Gastrocnemius medialis (tissue), 4 donors: ENCODE measurements around the gene UBE2Q1. TPM values are rescaled to one million over a fixed set of nuclear protein-coding genes. Genes with fewer than 3 reads are reported as not detected.

Experiments used
- ATAC-seq, 2 donors: fragments of 150-250 bp; one replicate each; pipeline ENCODE4 v1.9.1; 2016
- DNase-seq, 2 donors: peaks; one replicate each; pipeline ENCODE4 v3.0.0-alpha.2; 2019
- H3K27ac ChIP-seq, 4 donors: fragments of 200-600 bp; sonication (generic); 1 replicate in 1 of 4; 2 replicates in 3 of 4; pipeline ENCODE4 v1.5.1; 2016 to 2018; ENCODE audit warnings: mild to moderate bottlenecking in 2 of 4, moderate library complexity in 1 of 4
- H3K27me3 ChIP-seq, 3 donors: fragments of 200-600 bp; sonication (generic) in 2 of 3; 1 replicate in 1 of 3; 2 replicates in 2 of 3; pipeline versions ENCODE4 v1.5.1 to v1.6.0; 2016 to 2019; ENCODE audit warnings: mild to moderate bottlenecking in 1 of 3, moderate library complexity in 1 of 3
- H3K36me3 ChIP-seq, 2 donors: fragments of 200-600 bp; sonication (generic) in 1 of 2; one replicate each; pipeline ENCODE4 v1.5.1; 2017 to 2018
- H3K4me1 ChIP-seq, 2 donors: fragments of 200-600 bp; sonication (generic) in 1 of 2; one replicate each; pipeline ENCODE4 v1.5.1; 2016 to 2017; ENCODE audit warnings: mild to moderate bottlenecking in 2 of 2
- H3K4me3 ChIP-seq, 4 donors: fragments of 200-600 bp; sonication (generic) in 3 of 4; 1 replicate in 1 of 4; 2 replicates in 3 of 4; pipeline ENCODE4 v1.5.1; 2016 to 2019; ENCODE audit warnings: mild to moderate bottlenecking in 2 of 4
- H3K9me3 ChIP-seq, 3 donors: fragments of 200-600 bp; sonication (generic) in 2 of 3; 1 replicate in 1 of 3; 2 replicates in 2 of 3; pipeline ENCODE4 v1.5.1; 2016 to 2019
- POLR2A ChIP-seq, 2 donors: fragments of 450-650 bp; IDR thresholded peaks; one replicate each; pipeline ENCODE4 v1.6.1; 2017; ENCODE audit warnings: antibody characterized with exemption in 2 of 2, mild to moderate bottlenecking in 2 of 2, moderate library complexity in 2 of 2
- in situ Hi-C, 4 donors: fragments of 200-750 bp; cut with MboI; loops; one replicate each; pipeline versions ENCODE4 v1.15.0 to v1.8.0; 2017; ENCODE audit warnings: low sequenced_read_pairs in 4 of 4
- intact Hi-C: fragments of 100-400 bp; cut with DNase I; formaldehyde crosslinking; loops from one replicate; pipeline ENCODE4 v1.15.1; 2023; ENCODE audit warnings: low total_unique reads
- total RNA-seq, 4 donors: library from RNA; depleted of rRNA; stranded (reverse); fragments of >200 nt; gene quantifications; one replicate each; pipeline versions ENCODE4 v1.1.0 to v1.2.3, GENCODE V29; 2016
- TF ChIP-seq, protein P1 (sequence below), 5 experiments: fragments of 450-650 bp in 3 of 5; fragments of 200-600 bp in 2 of 5; sonication (generic) in 2 of 5; IDR thresholded peaks in 4 of 5; conservative IDR thresholded peaks in 1 of 5; 1 replicate in 4 of 5; 2 replicates in 1 of 5; pipeline ENCODE4 v1.5.1; 2016 to 2019; ENCODE audit warnings: antibody characterized with exemption in 5 of 5, mild to moderate bottlenecking in 3 of 5, moderate library complexity in 3 of 5

The UBE2Q1 gene
- total RNA-seq, 4 donors from 2014 or later: 18.8 to 42.8 (median 24.1) TPM

DNA sequence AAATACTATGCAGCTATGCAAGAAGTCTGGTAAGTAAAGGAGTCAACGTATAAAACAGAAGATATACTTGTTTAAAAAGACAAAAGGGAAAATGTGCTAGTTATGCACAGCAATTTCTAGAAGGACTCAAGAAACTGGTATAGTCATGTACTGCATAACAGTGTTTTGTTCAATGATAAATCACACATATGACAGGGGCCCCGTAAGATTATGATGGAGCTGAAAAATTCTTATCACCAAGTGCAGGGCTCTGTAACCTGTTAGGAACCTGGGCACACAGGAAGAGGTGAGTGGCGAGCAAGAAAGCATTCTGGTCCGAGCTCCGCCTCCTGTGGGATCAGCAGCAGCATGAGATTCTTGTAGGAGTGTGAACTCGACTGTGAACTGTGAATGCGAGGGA is 36.3 kb upstream of the UBE2Q1 start:
- no peak for ATAC-seq
- intact Hi-C loops: no loop called here

DNA sequence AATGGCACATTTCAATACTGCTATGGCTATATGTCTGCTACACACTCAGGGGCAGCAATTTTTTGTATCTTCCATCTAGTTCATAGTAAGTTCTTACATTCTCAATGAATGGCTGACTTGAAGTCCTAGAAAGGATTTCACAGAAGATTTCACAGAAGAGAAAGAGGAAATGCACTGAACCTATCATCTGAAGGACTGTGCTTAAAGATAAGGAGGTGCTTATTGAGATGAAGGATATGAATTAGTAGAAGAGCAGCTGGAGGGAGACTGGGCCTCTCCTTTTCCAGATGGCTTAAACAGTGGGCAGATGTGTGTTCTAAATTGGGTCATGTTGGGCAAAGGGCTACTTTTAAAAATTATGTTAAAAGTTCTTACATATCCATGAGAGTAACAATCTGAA is 34.9 kb upstream of the UBE2Q1 start:
- H3K27ac ChIP-seq: no peak overlapping the region
- no peaks in the 10 kb centered on the region for H3K27me3 ChIP-seq
- TF ChIP-seq, protein P1, sequence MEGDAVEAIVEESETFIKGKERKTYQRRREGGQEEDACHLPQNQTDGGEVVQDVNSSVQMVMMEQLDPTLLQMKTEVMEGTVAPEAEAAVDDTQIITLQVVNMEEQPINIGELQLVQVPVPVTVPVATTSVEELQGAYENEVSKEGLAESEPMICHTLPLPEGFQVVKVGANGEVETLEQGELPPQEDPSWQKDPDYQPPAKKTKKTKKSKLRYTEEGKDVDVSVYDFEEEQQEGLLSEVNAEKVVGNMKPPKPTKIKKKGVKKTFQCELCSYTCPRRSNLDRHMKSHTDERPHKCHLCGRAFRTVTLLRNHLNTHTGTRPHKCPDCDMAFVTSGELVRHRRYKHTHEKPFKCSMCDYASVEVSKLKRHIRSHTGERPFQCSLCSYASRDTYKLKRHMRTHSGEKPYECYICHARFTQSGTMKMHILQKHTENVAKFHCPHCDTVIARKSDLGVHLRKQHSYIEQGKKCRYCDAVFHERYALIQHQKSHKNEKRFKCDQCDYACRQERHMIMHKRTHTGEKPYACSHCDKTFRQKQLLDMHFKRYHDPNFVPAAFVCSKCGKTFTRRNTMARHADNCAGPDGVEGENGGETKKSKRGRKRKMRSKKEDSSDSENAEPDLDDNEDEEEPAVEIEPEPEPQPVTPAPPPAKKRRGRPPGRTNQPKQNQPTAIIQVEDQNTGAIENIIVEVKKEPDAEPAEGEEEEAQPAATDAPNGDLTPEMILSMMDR (IDR thresholded peaks at IDR 0.05 in 4 of 5, conservative IDR thresholded peaks at IDR 0.05 in 1 of 5): no peak
- no peak for TF ChIP-seq POLR2A (IDR thresholded peaks at IDR 0.05)
- H3K4me1 ChIP-seq: no peaks in the 10 kb centered on the region
- intact Hi-C loops (no loop called here), in situ Hi-C loops (no loop called here)
- H3K4me3 ChIP-seq: no peak overlapping the region
- no peaks in the 10 kb centered on the region for H3K9me3 ChIP-seq
- peaks cover 20 to 97% of the 10 kb centered on the region in 2 donors for H3K36me3 ChIP-seq
- DNase-seq (no peak), ATAC-seq (no peak)

More for the DNA sequence above, 36.3 kb upstream of the UBE2Q1 start:
- peaks cover 9 to 86% of the 10 kb centered on the region in 2 donors for H3K36me3 ChIP-seq
- TF ChIP-seq, protein P1 (IDR thresholded peaks at IDR 0.05 in 4 of 5, conservative IDR thresholded peaks at IDR 0.05 in 1 of 5): no peak
- TF ChIP-seq POLR2A (IDR thresholded peaks at IDR 0.05): no peak
- peaks cover 0 to 3% of the 10 kb centered on the region in 2 donors for H3K4me1 ChIP-seq
- no peaks in the 10 kb centered on the region for H3K27me3 ChIP-seq
- in situ Hi-C loops: no loop called here
- no peaks in the 10 kb centered on the region for H3K9me3 ChIP-seq
- no peak overlapping the region for H3K4me3 ChIP-seq
- H3K27ac ChIP-seq: no peak overlapping the region
- no peak for DNase-seq

DNA sequence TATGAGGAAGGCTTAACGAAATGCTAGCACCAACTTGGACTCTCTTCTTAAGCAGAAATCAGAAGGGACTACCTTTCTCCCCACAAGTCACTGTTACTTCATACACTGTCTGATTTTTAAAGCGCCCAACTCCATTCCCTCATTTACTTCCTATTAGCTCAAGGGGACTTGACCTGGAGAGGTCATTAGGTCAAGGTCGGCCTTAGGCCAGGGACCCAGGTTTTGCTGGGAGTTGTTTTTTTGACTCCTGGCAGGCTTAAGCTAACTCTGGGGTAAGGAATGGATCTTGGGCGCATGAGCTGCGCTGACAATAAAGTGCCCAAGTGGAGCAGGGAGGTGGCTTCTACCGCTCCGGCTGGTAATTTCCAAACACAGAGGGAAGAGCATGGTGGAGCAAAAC is 32.7 kb upstream of the UBE2Q1 start:
- no peak for TF ChIP-seq POLR2A (IDR thresholded peaks at IDR 0.05)
- TF ChIP-seq, protein P1 (IDR thresholded peaks at IDR 0.05 in 4 of 5, conservative IDR thresholded peaks at IDR 0.05 in 1 of 5): no peak
- Histone ChIP-seq H3K36me3 (peaks cover 16 to 97% of the 10 kb centered on the region in 2 donors), H3K4me1 (no peaks in the 10 kb centered on the region), H3K27me3 (no peaks in the 10 kb centered on the region), H3K4me3 (no peak overlapping the region), H3K27ac (no peak overlapping the region), H3K9me3 (no peaks in the 10 kb centered on the region)
- in situ Hi-C loops: no loop called here
- intact Hi-C loops: no loop called here
- DNase-seq (no peak), ATAC-seq (no peak)

DNA sequence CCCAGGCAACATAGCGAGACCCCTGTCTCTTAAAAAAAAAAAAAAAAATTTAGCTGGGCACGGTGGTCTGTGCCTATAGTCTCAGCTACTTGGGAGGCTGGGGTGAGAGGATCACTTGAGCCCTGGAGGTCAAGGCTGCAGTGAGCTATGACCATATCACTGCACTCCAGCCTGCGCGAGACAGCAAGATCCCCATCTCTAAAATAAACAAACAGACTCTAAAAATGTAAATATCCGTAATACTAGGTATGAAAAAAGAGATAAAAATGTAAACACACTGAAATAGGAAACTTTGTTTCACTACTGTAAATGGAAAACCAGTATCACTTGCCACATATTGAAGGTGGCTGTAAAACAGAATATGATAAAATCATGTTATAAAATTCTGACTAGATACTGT is 32.3 kb upstream of the UBE2Q1 start:
- intact Hi-C loops (no loop called here), in situ Hi-C loops (no loop called here)
- no peaks in the 10 kb centered on the region for H3K4me1 ChIP-seq
- no peaks in the 10 kb centered on the region for H3K9me3 ChIP-seq
- TF ChIP-seq, protein P1 (IDR thresholded peaks at IDR 0.05 in 4 of 5, conservative IDR thresholded peaks at IDR 0.05 in 1 of 5): no peak
- TF ChIP-seq POLR2A (IDR thresholded peaks at IDR 0.05): no peak
- H3K27ac ChIP-seq: no peak overlapping the region
- H3K4me3 ChIP-seq: no peak overlapping the region
- H3K27me3 ChIP-seq: no peaks in the 10 kb centered on the region
- ATAC-seq (no peak), DNase-seq (no peak)
- H3K36me3 ChIP-seq: peaks cover 14 to 97% of the 10 kb centered on the region in 2 donors

DNA sequence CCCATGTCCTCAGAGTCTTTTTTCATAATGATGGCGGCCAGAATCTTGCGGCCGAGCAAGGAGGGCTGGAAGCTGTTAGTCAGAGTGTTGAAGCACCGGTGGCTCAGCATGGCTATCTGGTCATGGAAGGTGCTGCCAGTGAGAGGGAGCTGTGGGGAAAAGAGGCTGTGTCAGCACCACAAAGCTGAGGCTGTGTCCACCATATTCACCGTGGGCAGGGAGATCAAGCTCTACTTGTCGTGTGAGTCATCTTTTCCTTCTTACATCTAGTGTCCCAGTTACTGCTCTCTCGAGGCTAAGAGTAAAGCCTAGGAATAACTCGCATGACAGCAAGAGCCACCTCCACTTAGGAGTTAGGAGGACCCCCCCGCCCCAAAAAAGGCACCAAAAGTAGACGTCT is 31.3 kb upstream of the UBE2Q1 start:
- no peaks in the 10 kb centered on the region for H3K27me3 ChIP-seq
- TF ChIP-seq, protein P1 (IDR thresholded peaks at IDR 0.05 in 4 of 5, conservative IDR thresholded peaks at IDR 0.05 in 1 of 5): no peak
- TF ChIP-seq POLR2A (IDR thresholded peaks at IDR 0.05): no peak
- H3K36me3 ChIP-seq: peaks cover 12 to 97% of the 10 kb centered on the region in 2 donors
- in situ Hi-C loops (no loop called here), intact Hi-C loops (no loop called here)
- no peaks in the 10 kb centered on the region for H3K4me1 ChIP-seq
- no peaks in the 10 kb centered on the region for H3K9me3 ChIP-seq
- H3K27ac ChIP-seq: no peak overlapping the region
- no peak for ATAC-seq
- no peak overlapping the region for H3K4me3 ChIP-seq
- DNase-seq: no peak
